HEK293 (cell line): Measurements from ENCODE around the gene GLI1.

Source experiments
- CTCF ChIP-seq: fragments of 450-650 bp; formaldehyde crosslinking; IDR thresholded peaks from 2 replicates; pipeline ENCODE4 v1.5.1; 2016; ENCODE audit warnings: missing biosample characterization, missing genetic modification characterization
- ELK4 ChIP-seq: IDR thresholded peaks from 2 replicates; pipeline ENCODE4 v1.6.1; 2011; ENCODE audit warnings: mild to moderate bottlenecking, low read depth, low read length, borderline replicate concordance
- SP2 ChIP-seq: fragments of 450-650 bp; formaldehyde crosslinking; IDR thresholded peaks from 2 replicates; pipeline ENCODE4 v1.5.1; 2016; ENCODE audit warnings: missing biosample characterization, missing genetic modification characterization
- YY1 ChIP-seq: fragments of 450-650 bp; formaldehyde crosslinking; IDR thresholded peaks from 2 replicates; pipeline ENCODE4 v1.5.1; 2018; ENCODE audit warnings: missing biosample characterization, missing genetic modification characterization

- peak; percentile 94 for TF ChIP-seq CTCF
- no peak for TF ChIP-seq YY1 (tag by site-specific recombination)
- peak; percentile 77 for TF ChIP-seq SP2
- no peak for TF ChIP-seq ELK4
Observed at GRCh38 chr12:57462251-57462911, 2.8 kb downstream of the GLI1 start.
